ENCODE data around the gene PRPF39. TPM values are rescaled to one million over a fixed set of nuclear protein-coding genes. Genes with fewer than 3 reads are reported as not detected.

PRPF39 gene
- total RNA-seq, 1 donor from 2014 or later, result 42.6 TPM

DNA sequence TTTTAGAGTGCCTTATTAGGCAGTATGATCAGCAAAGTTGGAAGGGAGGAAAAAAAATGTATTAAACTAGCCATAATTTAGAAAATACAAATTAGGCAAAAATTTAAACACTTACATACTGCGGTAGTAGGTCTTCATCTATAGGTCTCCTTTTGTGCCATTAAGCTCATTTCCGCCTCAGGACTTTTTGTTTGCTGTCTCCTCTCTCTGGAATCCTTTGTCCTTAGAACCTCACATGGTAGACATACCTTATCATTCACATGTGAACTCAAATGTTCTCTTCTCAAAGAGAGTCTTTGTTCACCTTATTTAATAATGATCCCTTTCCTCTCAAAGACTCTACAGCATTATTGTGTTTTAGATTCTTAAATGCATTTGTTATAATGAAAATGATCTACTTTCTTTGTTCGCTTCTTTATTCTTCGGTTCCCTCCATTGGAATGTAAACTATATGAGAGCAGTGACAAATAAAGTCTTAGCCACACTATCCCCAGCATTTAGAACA is 66.5 kb downstream of the PRPF39 start:
- no peak for TF ChIP-seq EZH2 (IDR thresholded peaks at IDR 0.05; ENCODE audit: insufficient read depth, low read length)
- TF ChIP-seq CTCF (IDR thresholded peaks at IDR 0.05; ENCODE audit: insufficient read depth, low read depth, low read length), result no peak
- no peak for DNase-seq (ENCODE audit: low read depth)
- H3K4me1 Mint-ChIP-seq (ENCODE audit: low read depth, unreplicated experiment), result no peaks in the 10 kb centered on the region

DNA sequence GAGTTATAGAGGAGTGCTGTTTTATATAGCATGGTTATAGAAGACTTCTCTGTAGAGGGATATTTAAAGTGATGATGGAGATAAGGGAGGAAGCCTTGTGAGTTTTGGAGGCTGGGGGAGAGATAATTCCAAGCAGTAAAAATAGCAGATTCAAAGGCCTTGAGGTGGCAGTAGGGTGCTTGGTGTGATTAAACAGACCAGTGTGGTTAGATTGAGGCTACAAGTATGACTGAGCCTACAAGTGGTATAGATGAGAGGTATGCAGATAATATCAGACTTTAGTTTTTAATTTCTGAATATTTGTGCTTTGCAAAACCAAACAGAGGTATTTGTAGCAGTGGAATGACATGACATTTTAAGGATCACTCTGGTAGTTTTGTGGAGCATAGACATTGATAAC is 72.2 kb downstream of the PRPF39 start:
- Histone ChIP-seq H3K9me3 (ENCODE audit: insufficient read depth, low read depth, low read length) (no peaks in the 10 kb centered on the region), H3K4me2 (ENCODE audit: low read length) (no peak overlapping the region), H3K36me3 (ENCODE audit: insufficient read depth, low read length) (no peaks in the 10 kb centered on the region), H3K27ac (ENCODE audit: low read depth, low read length) (no peak overlapping the region), H2AFZ (ENCODE audit: low read depth, low read length) (no peak overlapping the region), H3K4me1 (ENCODE audit: insufficient read depth, low read length) (no peaks in the 10 kb centered on the region), H3K9ac (ENCODE audit: low read length) (no peak overlapping the region), H3K27me3 (ENCODE audit: insufficient read depth, low read length) (no peaks in the 10 kb centered on the region), H3K79me2 (ENCODE audit: insufficient read depth, low read length) (no peaks in the 10 kb centered on the region), H3K4me3 (ENCODE audit: insufficient read depth, low read depth, low read length) (no peak overlapping the region), H4K20me1 (ENCODE audit: insufficient read depth, low read length) (no peaks in the 10 kb centered on the region)
- H3K9me3 Mint-ChIP-seq (ENCODE audit: unreplicated experiment), result no peaks in the 10 kb centered on the region
- no peaks in the 10 kb centered on the region for H3K27me3 Mint-ChIP-seq (ENCODE audit: low read depth, unreplicated experiment)
- H3K36me3 Mint-ChIP-seq (ENCODE audit: low read depth, unreplicated experiment), result no peaks in the 10 kb centered on the region
- no peaks in the 10 kb centered on the region for H3K4me1 Mint-ChIP-seq (ENCODE audit: low read depth, unreplicated experiment)
- TF ChIP-seq CTCF (IDR thresholded peaks at IDR 0.05; ENCODE audit: insufficient read depth, low read depth, low read length), result no peak
- TF ChIP-seq EZH2 (IDR thresholded peaks at IDR 0.05; ENCODE audit: insufficient read depth, low read length), result no peak
- no peak for FAIRE-seq
- peak; percentile 23 for DNase-seq (ENCODE audit: low read depth)
- H3K4me3 Mint-ChIP-seq (ENCODE audit: unreplicated experiment), result no peak overlapping the region
- no peak overlapping the region for H3K27ac Mint-ChIP-seq (ENCODE audit: unreplicated experiment)

More for the DNA sequence above, 66.5 kb downstream of the PRPF39 start:
- H3K9me3 Mint-ChIP-seq (ENCODE audit: unreplicated experiment), result no peaks in the 10 kb centered on the region
- no peak for FAIRE-seq
- no peaks in the 10 kb centered on the region for H4K20me1 ChIP-seq (ENCODE audit: insufficient read depth, low read length)
- no peak overlapping the region for H3K4me3 Mint-ChIP-seq (ENCODE audit: unreplicated experiment)
- no peak overlapping the region for H3K4me3 ChIP-seq (ENCODE audit: insufficient read depth, low read depth, low read length)
- H2AFZ ChIP-seq (ENCODE audit: low read depth, low read length), result no peak overlapping the region
- no peaks in the 10 kb centered on the region for H3K36me3 ChIP-seq (ENCODE audit: insufficient read depth, low read length)
- H3K9me3 ChIP-seq (ENCODE audit: insufficient read depth, low read depth, low read length), result no peaks in the 10 kb centered on the region
- H3K27me3 ChIP-seq (ENCODE audit: insufficient read depth, low read length), result no peaks in the 10 kb centered on the region
- H3K79me2 ChIP-seq (ENCODE audit: insufficient read depth, low read length), result peaks cover 5% of the 10 kb centered on the region
- H3K36me3 Mint-ChIP-seq (ENCODE audit: low read depth, unreplicated experiment), result peaks cover under 1% of the 10 kb centered on the region
- H3K27ac Mint-ChIP-seq (ENCODE audit: unreplicated experiment), result no peak overlapping the region
- H3K4me1 ChIP-seq (ENCODE audit: insufficient read depth, low read length), result no peaks in the 10 kb centered on the region
- H3K27me3 Mint-ChIP-seq (ENCODE audit: low read depth, unreplicated experiment), result no peaks in the 10 kb centered on the region
- H3K4me2 ChIP-seq (ENCODE audit: low read length), result no peak overlapping the region
- H3K27ac ChIP-seq (ENCODE audit: low read depth, low read length), result no peak overlapping the region
- H3K9ac ChIP-seq (ENCODE audit: low read length), result no peak overlapping the region

Other genes with a start within 250 kb of the PRPF39 start
- gene KLHL28, start 122.2 kb upstream of the PRPF39 start, total RNA-seq, result 21.2 and 22.1 TPM in 2 replicates
- gene TOGARAM1, start 121.9 kb upstream of the PRPF39 start, total RNA-seq, result 14.7 and 15.2 TPM in 2 replicates
- gene FKBP3, start 50.4 kb downstream of the PRPF39 start, total RNA-seq, result 66.1 and 77.0 TPM in 2 replicates
- 4.2 and 5.4 TPM in 2 replicates for gene FANCM, start 51.8 kb downstream of the PRPF39 start, total RNA-seq
- 7.0 and 9.8 TPM in 2 replicates for gene MIS18BP1, start 169.1 kb downstream of the PRPF39 start, total RNA-seq